IMR-90 (cell line): ENCODE results near the gene ATP9B. TPM values are rescaled to one million over a fixed set of nuclear protein-coding genes. Genes with fewer than 3 reads are reported as not detected.

Experiments
- ATAC-seq: fragments of 200-7000 bp; cut with Tn5 transposase; 2 replicates; pipeline ENCODE4 v1.9.1; 2020; ENCODE audit warnings: low read depth, mild to moderate bottlenecking, moderate library complexity
- BruUV-seq: library from RNA; stranded (reverse); fragments of 400-500 nt; replicated peaks from 2 replicates; lab custom pipeline; 2021; lab: Mats Ljungman, UMichigan
- CTCF ChIA-PET: fragments of 300-600 bp; formaldehyde crosslinking; extraction: SDS; loops from one replicate; lab custom pipeline; 2021; ENCODE audit warnings: antibody characterized with exemption; lab: Yijun Ruan, JAX
- POLR2A ChIA-PET: fragments of 300-600 bp; sonication (Branson Sonifier 250); formaldehyde crosslinking; loops from one replicate; lab custom pipeline; 2022; ENCODE audit warnings: antibody characterized with exemption; ENCODE audit not compliant: unreplicated experiment; lab: Charles Lee
- DNase-seq: peaks from one replicate; pipeline ENCODE4 v3.0.0; 2013
- H2AFZ ChIP-seq: replicated peaks from 2 replicates; pipeline ENCODE3; 2013; ENCODE audit warnings: low read length, mild to moderate bottlenecking; ENCODE audit not compliant: poor library complexity
- H2AK5ac ChIP-seq: 2 replicates; pipeline ENCODE4 v1.6.1; 2013; ENCODE audit warnings: low read depth, low read length, inconsistent platforms
- H2AK9ac ChIP-seq: replicated peaks from 2 replicates; pipeline ENCODE3; 2013; ENCODE audit warnings: mild to moderate bottlenecking, low read depth, low read length, moderate library complexity; ENCODE audit not compliant: poor library complexity
- H2BK120ac ChIP-seq: 2 replicates; pipeline ENCODE4 v1.6.1; 2013; ENCODE audit warnings: low read depth, low read length, inconsistent platforms
- H2BK15ac ChIP-seq: 3 replicates; pipeline ENCODE4 v1.6.1; 2013; ENCODE audit warnings: low read depth, low read length, inconsistent platforms
- H2BK20ac ChIP-seq: 2 replicates; pipeline ENCODE4 v1.6.1; 2013; ENCODE audit warnings: low read depth, mild to moderate bottlenecking, inconsistent platforms, low read length, moderate library complexity
- H2BK5ac ChIP-seq: 2 replicates; pipeline ENCODE4 v1.6.1; 2013; ENCODE audit warnings: mild to moderate bottlenecking, low read depth, low read length, inconsistent platforms; ENCODE audit not compliant: poor library complexity, severe bottlenecking
- H3K14ac ChIP-seq: replicated peaks from 2 replicates; pipeline ENCODE4 v1.6.1; 2013; ENCODE audit warnings: low read depth, low read length, inconsistent platforms
- H3K18ac ChIP-seq: 2 replicates; pipeline ENCODE4 v1.6.1; 2013; ENCODE audit warnings: low read depth, low read length, control low read depth
- H3K23ac ChIP-seq: 2 replicates; pipeline ENCODE4 v1.6.1; 2013; ENCODE audit warnings: low read depth, low read length, inconsistent platforms
- H3K27ac ChIP-seq: 2 replicates; pipeline ENCODE4 v1.5.1; 2013; ENCODE audit warnings: mild to moderate bottlenecking, control low read depth, low read length; ENCODE audit not compliant: insufficient read depth
- H3K27me3 ChIP-seq: 2 replicates; pipeline ENCODE4 v1.6.1; 2013; ENCODE audit warnings: low read length; ENCODE audit not compliant: control insufficient read depth, insufficient read depth
- H3K36me3 ChIP-seq: 2 replicates; pipeline ENCODE4 v1.6.1; 2013; ENCODE audit warnings: low read length, mixed read lengths; ENCODE audit not compliant: control insufficient read depth, insufficient read depth
- H3K4ac ChIP-seq: 2 replicates; pipeline ENCODE4 v1.6.1; 2013; ENCODE audit warnings: low read depth, low read length, inconsistent platforms
- H3K4me1 ChIP-seq: 2 replicates; pipeline ENCODE4 v1.6.1; 2013; ENCODE audit warnings: low read length, mixed read lengths; ENCODE audit not compliant: control insufficient read depth, insufficient read depth
- H3K4me2 ChIP-seq: 2 replicates; pipeline ENCODE4 v1.6.1; 2013; ENCODE audit warnings: low read depth, mild to moderate bottlenecking, control low read depth, low read length, moderate library complexity
- H3K4me3 ChIP-seq: 2 replicates; pipeline ENCODE4 v1.5.1; 2013; ENCODE audit warnings: low read depth, mild to moderate bottlenecking, control low read depth, low read length, moderate library complexity; ENCODE audit not compliant: insufficient read depth
- H3K56ac ChIP-seq: 2 replicates; pipeline ENCODE4 v1.6.1; 2013; ENCODE audit warnings: low read length, inconsistent platforms; ENCODE audit not compliant: insufficient read depth; ENCODE audit errors: extremely low read depth
- H3K79me1 ChIP-seq, 2 experiments: 2 replicates each; pipeline ENCODE4 v1.6.1; 2013; ENCODE audit warnings: low read length in 2 of 2, inconsistent platforms in 1 of 2, low read depth in 1 of 2
- H3K9ac ChIP-seq: 2 replicates; pipeline ENCODE4 v1.6.1; 2013; ENCODE audit warnings: low read depth, low read length, control low read depth
- H3K9me1 ChIP-seq: 2 replicates; pipeline ENCODE4 v1.6.1; 2013; ENCODE audit warnings: low read length, inconsistent platforms; ENCODE audit not compliant: insufficient read depth
- H3K9me3 ChIP-seq: 2 replicates; pipeline ENCODE4 v1.6.1; 2013; ENCODE audit warnings: low read length; ENCODE audit not compliant: control insufficient read depth, insufficient read depth
- H4K20me1 ChIP-seq: 2 replicates; pipeline ENCODE4 v1.6.1; 2013; ENCODE audit warnings: low read length, inconsistent platforms; ENCODE audit not compliant: insufficient read depth
- H4K5ac ChIP-seq: 2 replicates; pipeline ENCODE4 v1.6.1; 2013; ENCODE audit warnings: mild to moderate bottlenecking, low read depth, low read length, control low read depth
- H4K8ac ChIP-seq, 2 experiments: 2 replicates each; pipeline ENCODE4 v1.6.1; 2013; ENCODE audit warnings: low read depth in 2 of 2, low read length in 2 of 2, control low read depth in 1 of 2, inconsistent platforms in 1 of 2
- H4K91ac ChIP-seq: 2 replicates; pipeline ENCODE4 v1.6.1; 2013; ENCODE audit warnings: low read depth, low read length, inconsistent platforms; ENCODE audit not compliant: insufficient read depth
- BHLHE40 ChIP-seq: fragments of 150-350 bp; IDR thresholded peaks from 2 replicates; pipeline ENCODE4 v1.6.1; 2016; ENCODE audit warnings: mild to moderate bottlenecking, low read depth, low read length
- CEBPB ChIP-seq: IDR thresholded peaks from 2 replicates; pipeline ENCODE4 v1.6.1; 2012; ENCODE audit warnings: low read depth, low read length, improper control_type of control experiment
- CHD1 ChIP-seq: IDR thresholded peaks from 2 replicates; pipeline ENCODE4 v1.6.1; 2012; ENCODE audit warnings: low read depth, low read length, improper control_type of control experiment
- FOS ChIP-seq: fragments of 150-350 bp; IDR thresholded peaks from 2 replicates; pipeline ENCODE4 v1.6.1; 2016; ENCODE audit warnings: low read depth, low read length
- MAFK ChIP-seq: IDR thresholded peaks from 2 replicates; pipeline ENCODE4 v1.6.1; 2012; ENCODE audit warnings: low read depth, low read length, improper control_type of control experiment
- MAZ ChIP-seq: IDR thresholded peaks from 2 replicates; pipeline ENCODE4 v1.6.1; 2012; ENCODE audit warnings: low read depth, mild to moderate bottlenecking, low read length, improper control_type of control experiment, moderate library complexity, borderline replicate concordance
- MXI1 ChIP-seq: IDR thresholded peaks from 2 replicates; pipeline ENCODE4 v1.6.1; 2012; ENCODE audit warnings: low read depth, mild to moderate bottlenecking, low read length, moderate library complexity, borderline replicate concordance
- NFE2L2 ChIP-seq: fragments of 150-350 bp; IDR thresholded peaks from 2 replicates; pipeline ENCODE4 v1.6.1; 2016; ENCODE audit warnings: low read depth, mild to moderate bottlenecking, low read length
- POLR2A ChIP-seq: IDR thresholded peaks from 2 replicates; pipeline ENCODE4 v1.6.1; 2012; ENCODE audit warnings: mild to moderate bottlenecking, low read depth, low read length
- RAD21 ChIP-seq: IDR thresholded peaks from 2 replicates; pipeline ENCODE4 v1.6.1; 2012; ENCODE audit warnings: low read length, improper control_type of control experiment
- RCOR1 ChIP-seq: IDR thresholded peaks from 2 replicates; pipeline ENCODE4 v1.6.1; 2012; ENCODE audit warnings: mild to moderate bottlenecking, low read length, improper control_type of control experiment; ENCODE audit not compliant: insufficient replicate concordance
- RFX5 ChIP-seq: IDR thresholded peaks from 2 replicates; pipeline ENCODE4 v1.8.0; 2012; ENCODE audit warnings: low read depth, mild to moderate bottlenecking, low read length, moderate library complexity
- SMC3 ChIP-seq: fragments of 150-350 bp; IDR thresholded peaks from 2 replicates; pipeline ENCODE4 v1.6.1; 2016; ENCODE audit warnings: low read depth, mild to moderate bottlenecking, antibody characterized with exemption, low read length, moderate library complexity
- WGBS, 2 experiments: methylation state at CpG; one replicate each; pipeline versions ENCODE4 v1.1.5 to v1.1.7; 2013; ENCODE audit warnings: missing lambda C conversion rate in 2 of 2; ENCODE audit not compliant: insufficient read length in 1 of 2; ENCODE audit errors: extremely low coverage in 2 of 2; 5-methylcytosine and 5-hydroxymethylcytosine counted together
- dilution Hi-C: fragments of 300-500 bp; cut with HindIII; formaldehyde crosslinking; loops from one replicate; pipeline ENCODE4 v1.14.3; 2018; ENCODE audit warnings: low sequenced_read_pairs; ENCODE audit not compliant: unreplicated experiment
- in situ Hi-C: fragments of 300-500 bp; cut with MboI; formaldehyde crosslinking; loops from 3 replicates; pipeline ENCODE4 v1.14.3; 2019; ENCODE audit warnings: low sequenced_read_pairs, inconsistent platforms, mixed read lengths
- intact Hi-C: fragments of 100-400 bp; cut with micrococcal nuclease; formaldehyde crosslinking; loops from 2 replicates; pipeline ENCODE4 v1.10.0; 2022
- polyA plus RNA-seq, 3 experiments: library from polyadenylated mRNA; depleted of rRNA; stranded (reverse); fragments of >200 nt; gene quantifications; 2 replicates each; pipeline ENCODE4 v1.2.3, GENCODE V29; 2012; ENCODE audit warnings: low replicate concordance in 1 of 3
- total RNA-seq: library from RNA; depleted of rRNA; stranded (reverse); fragments of >200 nt; gene quantifications from 2 replicates; pipeline ENCODE4 v1.2.3, GENCODE V29; 2012
- TF ChIP-seq, protein P1 (sequence below): fragments of 150-350 bp; IDR thresholded peaks from 2 replicates; pipeline ENCODE4 v1.6.1; 2016; ENCODE audit warnings: low read depth, mild to moderate bottlenecking, low read length, moderate library complexity, borderline replicate concordance
- TF ChIP-seq, protein P2 (sequence below): conservative IDR thresholded peaks from 2 replicates; pipeline ENCODE4 v1.5.1; 2012; ENCODE audit warnings: mild to moderate bottlenecking, low read depth, low read length, improper control_type of control experiment
- TF ChIP-seq, protein P3 (sequence below): fragments of 150-350 bp; IDR thresholded peaks from 2 replicates; pipeline ENCODE4 v1.6.1; 2017; ENCODE audit warnings: mild to moderate bottlenecking, antibody characterized with exemption, low read length, low read depth

ATP9B gene
- total and polyA plus RNA-seq, 2 of the 4 experiments (the other 2 are of a cell fraction): 11.0 to 11.5 TPM

DNA sequence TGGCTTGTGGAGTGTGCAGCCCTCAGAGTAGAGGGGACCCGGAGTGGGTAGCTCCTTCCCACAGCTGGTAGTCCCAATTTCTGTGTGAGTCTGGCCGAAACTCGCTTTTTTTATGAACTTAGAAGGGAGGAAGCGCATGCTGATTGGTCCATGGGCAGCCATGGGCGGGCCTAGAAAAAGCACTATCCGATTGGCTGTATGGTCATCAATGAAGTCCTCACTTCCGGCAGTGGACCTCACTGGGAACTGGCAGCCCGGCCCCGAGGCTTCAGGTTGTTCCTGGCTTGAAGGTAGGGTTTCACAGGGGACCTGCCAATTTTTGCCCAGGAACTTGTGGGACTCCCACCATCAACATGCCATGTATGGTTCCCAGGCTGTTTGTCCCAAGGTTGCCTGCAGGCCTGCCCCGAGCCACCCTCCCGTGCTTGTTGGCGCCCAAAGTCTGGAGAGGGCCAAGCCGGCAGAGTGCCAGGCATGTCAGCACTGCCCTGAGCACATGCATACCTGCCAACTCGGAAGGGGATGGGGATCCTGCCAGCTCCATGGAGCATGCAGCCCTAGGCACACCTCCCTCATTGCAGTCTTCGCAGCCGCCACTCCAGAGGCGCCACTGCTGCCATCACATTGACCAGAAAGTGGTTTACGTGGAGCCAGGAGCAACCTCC lies 98.5 kb downstream of the ATP9B start:
- 97% methylated on average over 4 of the region's 18 CpGs; no CpG with 5 or more reads in 1 of the 2 experiments for WGBS, 2 experiments
- H2BK20ac ChIP-seq: no peak overlapping the region
- H3K9me3 ChIP-seq: no peaks in the 10 kb centered on the region
- CTCF ChIA-PET: no interaction called here
- dilution Hi-C loops: no loop called here
- H4K8ac ChIP-seq: no peak overlapping the region
- no peak overlapping the region for H2BK120ac ChIP-seq
- H2AFZ ChIP-seq: peak overlapping the region; percentile 14
- no peak overlapping the region for H3K4ac ChIP-seq
- H3K4me3 ChIP-seq: no peak overlapping the region
- no peaks in the 10 kb centered on the region for H3K27me3 ChIP-seq
- in situ Hi-C loops: no loop called here
- peaks cover 3% of the 10 kb centered on the region for H3K4me1 ChIP-seq
- H3K56ac ChIP-seq: no peak overlapping the region
- intact Hi-C loops: no loop called here
- no peak overlapping the region for H2AK5ac ChIP-seq
- TF ChIP-seq CHD1 (no peak), CEBPB (no peak), RFX5 (no peak), RAD21 (no peak), MAZ (no peak), BHLHE40 (no peak), SMC3 (no peak), FOS (no peak), RCOR1 (no peak), MXI1 (no peak), NFE2L2 (no peak), POLR2A (no peak), MAFK (no peak)
- TF ChIP-seq, protein P1, sequence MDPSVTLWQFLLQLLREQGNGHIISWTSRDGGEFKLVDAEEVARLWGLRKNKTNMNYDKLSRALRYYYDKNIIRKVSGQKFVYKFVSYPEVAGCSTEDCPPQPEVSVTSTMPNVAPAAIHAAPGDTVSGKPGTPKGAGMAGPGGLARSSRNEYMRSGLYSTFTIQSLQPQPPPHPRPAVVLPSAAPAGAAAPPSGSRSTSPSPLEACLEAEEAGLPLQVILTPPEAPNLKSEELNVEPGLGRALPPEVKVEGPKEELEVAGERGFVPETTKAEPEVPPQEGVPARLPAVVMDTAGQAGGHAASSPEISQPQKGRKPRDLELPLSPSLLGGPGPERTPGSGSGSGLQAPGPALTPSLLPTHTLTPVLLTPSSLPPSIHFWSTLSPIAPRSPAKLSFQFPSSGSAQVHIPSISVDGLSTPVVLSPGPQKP: no peak
- TF ChIP-seq, protein P2, sequence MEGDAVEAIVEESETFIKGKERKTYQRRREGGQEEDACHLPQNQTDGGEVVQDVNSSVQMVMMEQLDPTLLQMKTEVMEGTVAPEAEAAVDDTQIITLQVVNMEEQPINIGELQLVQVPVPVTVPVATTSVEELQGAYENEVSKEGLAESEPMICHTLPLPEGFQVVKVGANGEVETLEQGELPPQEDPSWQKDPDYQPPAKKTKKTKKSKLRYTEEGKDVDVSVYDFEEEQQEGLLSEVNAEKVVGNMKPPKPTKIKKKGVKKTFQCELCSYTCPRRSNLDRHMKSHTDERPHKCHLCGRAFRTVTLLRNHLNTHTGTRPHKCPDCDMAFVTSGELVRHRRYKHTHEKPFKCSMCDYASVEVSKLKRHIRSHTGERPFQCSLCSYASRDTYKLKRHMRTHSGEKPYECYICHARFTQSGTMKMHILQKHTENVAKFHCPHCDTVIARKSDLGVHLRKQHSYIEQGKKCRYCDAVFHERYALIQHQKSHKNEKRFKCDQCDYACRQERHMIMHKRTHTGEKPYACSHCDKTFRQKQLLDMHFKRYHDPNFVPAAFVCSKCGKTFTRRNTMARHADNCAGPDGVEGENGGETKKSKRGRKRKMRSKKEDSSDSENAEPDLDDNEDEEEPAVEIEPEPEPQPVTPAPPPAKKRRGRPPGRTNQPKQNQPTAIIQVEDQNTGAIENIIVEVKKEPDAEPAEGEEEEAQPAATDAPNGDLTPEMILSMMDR: no peak
- TF ChIP-seq, protein P3, sequence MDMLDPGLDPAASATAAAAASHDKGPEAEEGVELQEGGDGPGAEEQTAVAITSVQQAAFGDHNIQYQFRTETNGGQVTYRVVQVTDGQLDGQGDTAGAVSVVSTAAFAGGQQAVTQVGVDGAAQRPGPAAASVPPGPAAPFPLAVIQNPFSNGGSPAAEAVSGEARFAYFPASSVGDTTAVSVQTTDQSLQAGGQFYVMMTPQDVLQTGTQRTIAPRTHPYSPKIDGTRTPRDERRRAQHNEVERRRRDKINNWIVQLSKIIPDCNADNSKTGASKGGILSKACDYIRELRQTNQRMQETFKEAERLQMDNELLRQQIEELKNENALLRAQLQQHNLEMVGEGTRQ: no peak
- no peak overlapping the region for H4K5ac ChIP-seq
- POLR2A ChIA-PET: no interaction called here
- no peaks in the 10 kb centered on the region for H4K20me1 ChIP-seq
- H3K79me1 ChIP-seq: no peaks in the 10 kb centered on the region
- H3K27ac ChIP-seq: no peak overlapping the region
- DNase-seq: no peak
- no peak overlapping the region for H3K18ac ChIP-seq
- no peak overlapping the region for H3K14ac ChIP-seq
- H3K36me3 ChIP-seq: peaks cover 11% of the 10 kb centered on the region
- H3K23ac ChIP-seq: no peak overlapping the region
- no peak overlapping the region for H2BK15ac ChIP-seq
- H2AK9ac ChIP-seq: peak overlapping the region; percentile 20
- H3K9me1 ChIP-seq: peaks cover 8% of the 10 kb centered on the region; the same call in 1 of the 2 replicates
- H3K4me2 ChIP-seq: no peak overlapping the region
- no peak overlapping the region for H2BK5ac ChIP-seq
- no peak overlapping the region for H4K91ac ChIP-seq
- BruUV-seq: no TSS peak
- H3K9ac ChIP-seq: no peak overlapping the region
- ATAC-seq: no peak
